ENCODE data around the gene CORO2B. TPM values are rescaled to one million over a fixed set of nuclear protein-coding genes. Genes with fewer than 3 reads are reported as not detected.

Gene CORO2B
- total RNA-seq, 1 donor from 2014 or later: 1.0 TPM

DNA sequence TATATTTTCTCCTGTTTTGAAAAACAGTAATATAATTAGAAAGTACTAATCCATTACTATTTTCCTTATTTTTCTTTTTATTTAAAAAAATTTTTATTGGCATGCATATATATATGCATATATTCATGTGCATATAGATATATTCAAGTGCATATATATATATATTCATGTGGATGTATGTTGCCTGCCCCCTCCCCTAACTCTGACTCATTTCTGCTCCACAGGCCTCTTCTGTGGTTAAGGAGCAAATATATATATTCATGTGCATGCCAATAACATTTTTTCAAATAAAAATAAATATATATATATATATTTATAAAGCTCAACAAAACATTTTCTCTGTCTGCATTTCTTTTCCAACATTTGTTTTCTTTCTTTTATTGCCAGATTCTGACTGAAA lies 13.6 kb upstream of the CORO2B start:
- Histone ChIP-seq H3K9ac (no peak overlapping the region), H2AFZ (replicated peaks) (no peak overlapping the region), H3K9me3 (ENCODE audit: low read depth) (no peaks in the 10 kb centered on the region), H4K20me1 (ENCODE audit: low read depth) (no peaks in the 10 kb centered on the region), H3K27ac (no peak overlapping the region), H3K27me3 (peaks cover 5% of the 10 kb centered on the region), H3K4me2 (no peak overlapping the region), H3K79me2 (ENCODE audit: low read depth) (no peaks in the 10 kb centered on the region), H3F3A (ENCODE audit: low read depth) (peaks cover 13% of the 10 kb centered on the region), H3K4me1 (no peaks in the 10 kb centered on the region), H3K4me3 (no peak overlapping the region), H3K36me3 (no peaks in the 10 kb centered on the region)
- peaks cover 32% of the 10 kb centered on the region for H3K4me1 Mint-ChIP-seq
- no peak overlapping the region for H3K4me3 Mint-ChIP-seq
- peaks cover 3% of the 10 kb centered on the region for H3K27me3 Mint-ChIP-seq (ENCODE audit: insufficient read depth, low read depth)
- no peak overlapping the region for H3K27ac Mint-ChIP-seq
- TF ChIP-seq, protein P1, sequence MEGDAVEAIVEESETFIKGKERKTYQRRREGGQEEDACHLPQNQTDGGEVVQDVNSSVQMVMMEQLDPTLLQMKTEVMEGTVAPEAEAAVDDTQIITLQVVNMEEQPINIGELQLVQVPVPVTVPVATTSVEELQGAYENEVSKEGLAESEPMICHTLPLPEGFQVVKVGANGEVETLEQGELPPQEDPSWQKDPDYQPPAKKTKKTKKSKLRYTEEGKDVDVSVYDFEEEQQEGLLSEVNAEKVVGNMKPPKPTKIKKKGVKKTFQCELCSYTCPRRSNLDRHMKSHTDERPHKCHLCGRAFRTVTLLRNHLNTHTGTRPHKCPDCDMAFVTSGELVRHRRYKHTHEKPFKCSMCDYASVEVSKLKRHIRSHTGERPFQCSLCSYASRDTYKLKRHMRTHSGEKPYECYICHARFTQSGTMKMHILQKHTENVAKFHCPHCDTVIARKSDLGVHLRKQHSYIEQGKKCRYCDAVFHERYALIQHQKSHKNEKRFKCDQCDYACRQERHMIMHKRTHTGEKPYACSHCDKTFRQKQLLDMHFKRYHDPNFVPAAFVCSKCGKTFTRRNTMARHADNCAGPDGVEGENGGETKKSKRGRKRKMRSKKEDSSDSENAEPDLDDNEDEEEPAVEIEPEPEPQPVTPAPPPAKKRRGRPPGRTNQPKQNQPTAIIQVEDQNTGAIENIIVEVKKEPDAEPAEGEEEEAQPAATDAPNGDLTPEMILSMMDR (IDR thresholded peaks at IDR 0.05): no peak
- TF ChIP-seq EZH2 (IDR thresholded peaks at IDR 0.05) (no peak), EZH2phosphoT487 (IDR thresholded peaks at IDR 0.05) (no peak)
- DNase-seq (ENCODE audit: low spot score): no peak
- no peaks in the 10 kb centered on the region for H3K36me3 Mint-ChIP-seq
- H3K9me3 Mint-ChIP-seq: no peaks in the 10 kb centered on the region

- Histone ChIP-seq H3K27ac (no peak overlapping the region), H3K9ac (no peak overlapping the region), H3K36me3 (no peaks in the 10 kb centered on the region), H3K4me2 (no peak overlapping the region), H3K4me3 (no peak overlapping the region), H3K27me3 (no peaks in the 10 kb centered on the region), H3K4me1 (peaks cover under 1% of the 10 kb centered on the region), H4K20me1 (ENCODE audit: low read depth) (no peaks in the 10 kb centered on the region), H3K79me2 (ENCODE audit: low read depth) (no peaks in the 10 kb centered on the region), H2AFZ (replicated peaks) (no peak overlapping the region), H3K9me3 (ENCODE audit: low read depth) (no peaks in the 10 kb centered on the region), H3F3A (ENCODE audit: low read depth) (peaks cover 13% of the 10 kb centered on the region)
- no peak for DNase-seq (ENCODE audit: low spot score)
- peaks cover 3% of the 10 kb centered on the region for H3K27me3 Mint-ChIP-seq (ENCODE audit: insufficient read depth, low read depth)
- H3K27ac Mint-ChIP-seq: no peak overlapping the region
- peaks cover 31% of the 10 kb centered on the region for H3K4me1 Mint-ChIP-seq
- H3K36me3 Mint-ChIP-seq: no peaks in the 10 kb centered on the region
- no peaks in the 10 kb centered on the region for H3K9me3 Mint-ChIP-seq
- H3K4me3 Mint-ChIP-seq: no peak overlapping the region
- TF ChIP-seq EZH2 (IDR thresholded peaks at IDR 0.05): no peak
- no peak for TF ChIP-seq EZH2phosphoT487 (IDR thresholded peaks at IDR 0.05)
- TF ChIP-seq, protein P1 (IDR thresholded peaks at IDR 0.05): no peak
These were observed 13.1 kb upstream of the CORO2B start for GRCh38 chr15:68565726-68566125.

DNA sequence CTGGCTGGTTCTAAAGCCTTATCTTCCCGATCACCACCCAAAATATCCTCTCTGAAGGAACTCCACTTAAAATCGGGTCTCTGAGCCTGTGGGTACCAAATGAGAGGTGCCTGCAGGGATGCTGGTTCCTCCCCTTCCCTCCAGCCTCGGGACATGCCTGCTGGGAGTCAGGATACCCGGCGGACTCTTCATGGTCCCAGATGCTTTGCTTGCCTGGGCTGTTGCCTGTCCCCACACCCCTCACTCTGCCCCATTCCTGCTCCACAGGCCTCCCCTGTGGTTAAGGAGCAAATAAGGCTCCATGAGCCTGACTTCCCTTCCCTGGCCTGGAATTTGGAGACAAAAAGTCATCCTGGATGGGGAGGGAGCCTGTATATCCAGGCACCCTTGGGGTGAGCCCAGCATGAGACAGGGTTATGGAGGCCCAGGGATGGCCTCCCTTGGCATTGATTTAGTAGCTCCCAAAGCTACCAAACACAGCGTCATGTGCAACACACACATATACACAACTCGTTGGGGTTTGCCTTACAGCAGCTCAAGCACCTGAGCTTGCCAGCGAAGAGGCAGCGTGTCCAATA lies 12.3 kb upstream of the CORO2B start:
- no peak overlapping the region for H2AFZ ChIP-seq (replicated peaks)
- H3K36me3 Mint-ChIP-seq: no peaks in the 10 kb centered on the region
- no peak overlapping the region for H3K4me2 ChIP-seq
- H3K27ac Mint-ChIP-seq: no peak overlapping the region
- no peak overlapping the region for H3K4me3 ChIP-seq
- H3K27ac ChIP-seq: no peak overlapping the region
- TF ChIP-seq, protein P1 (IDR thresholded peaks at IDR 0.05): no peak
- TF ChIP-seq EZH2phosphoT487 (IDR thresholded peaks at IDR 0.05) (no peak), EZH2 (IDR thresholded peaks at IDR 0.05) (no peak)
- no peak overlapping the region for H3K4me3 Mint-ChIP-seq
- no peaks in the 10 kb centered on the region for H3K79me2 ChIP-seq (ENCODE audit: low read depth)
- H4K20me1 ChIP-seq (ENCODE audit: low read depth): no peaks in the 10 kb centered on the region
- no peak for DNase-seq (ENCODE audit: low spot score)
- H3K9ac ChIP-seq: no peak overlapping the region
- H3K4me1 Mint-ChIP-seq: peaks cover 31% of the 10 kb centered on the region
- no peaks in the 10 kb centered on the region for H3K9me3 Mint-ChIP-seq
- H3K27me3 Mint-ChIP-seq (ENCODE audit: insufficient read depth, low read depth): peaks cover 4% of the 10 kb centered on the region
- no peaks in the 10 kb centered on the region for H3K27me3 ChIP-seq
- no peaks in the 10 kb centered on the region for H3K36me3 ChIP-seq
- H3K4me1 ChIP-seq: peaks cover 8% of the 10 kb centered on the region
- no peaks in the 10 kb centered on the region for H3K9me3 ChIP-seq (ENCODE audit: low read depth)
- H3F3A ChIP-seq (ENCODE audit: low read depth): peaks cover 13% of the 10 kb centered on the region

Measured in neural progenitor cell (in vitro differentiated cells).